GM06990 (cell line): ENCODE measurements around the gene TRPM2.

ENCODE experiments used
- DNase-seq: peaks from one replicate; pipeline ENCODE4 v3.0.0-alpha.2; 2011; ENCODE audit not compliant: insufficient read length; ENCODE audit errors: extremely low read depth
- H3K27me3 ChIP-seq: replicated peaks from 2 replicates; pipeline ENCODE4 v1.6.0; 2011; ENCODE audit warnings: low read length; ENCODE audit not compliant: control insufficient read depth, insufficient read depth
- H3K36me3 ChIP-seq: 2 replicates; pipeline ENCODE4 v1.5.1; 2011; ENCODE audit warnings: low read length; ENCODE audit not compliant: control insufficient read depth, insufficient read depth
- H3K4me3 ChIP-seq: replicated peaks from 2 replicates; pipeline ENCODE4 v1.5.1; 2011; ENCODE audit warnings: low read depth, mild to moderate bottlenecking, control low read depth, low read length
- TF ChIP-seq, protein P1 (sequence below): IDR thresholded peaks from 2 replicates; pipeline ENCODE4 v1.5.1; 2011; ENCODE audit warnings: low read length, control low read depth, mild to moderate bottlenecking, inconsistent platforms; ENCODE audit not compliant: insufficient read depth, poor library complexity, severe bottlenecking

TRPM2 gene

DNA sequence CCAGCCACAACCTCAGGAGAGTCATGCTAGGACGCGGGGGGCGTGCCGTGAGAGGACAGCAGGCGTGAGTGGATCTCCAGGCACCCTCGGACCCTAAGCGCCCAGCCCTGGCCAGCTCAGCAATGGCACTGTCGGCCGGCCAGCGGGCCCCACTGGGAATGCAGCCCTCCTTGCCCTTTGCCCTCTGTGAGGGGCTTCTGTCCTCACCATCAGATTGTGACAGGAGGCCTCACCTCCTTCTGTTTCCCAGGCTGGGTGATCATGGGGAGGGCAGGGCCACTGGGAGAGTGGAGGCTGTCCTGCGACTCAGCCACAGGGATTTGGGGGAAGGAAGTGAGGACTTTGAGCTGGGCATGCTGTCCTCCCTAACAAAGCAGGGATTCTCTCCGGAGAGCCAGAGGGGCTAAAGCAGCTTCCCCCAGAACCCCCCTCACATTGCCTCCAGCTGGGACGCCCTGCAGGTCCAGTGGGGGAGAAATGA, 95.3 kb downstream of the TRPM2 start:
- H3K27me3 ChIP-seq = no peaks in the 10 kb centered on the region
- no peaks in the 10 kb centered on the region for H3K36me3 ChIP-seq
- no peak for DNase-seq
- TF ChIP-seq, protein P1, sequence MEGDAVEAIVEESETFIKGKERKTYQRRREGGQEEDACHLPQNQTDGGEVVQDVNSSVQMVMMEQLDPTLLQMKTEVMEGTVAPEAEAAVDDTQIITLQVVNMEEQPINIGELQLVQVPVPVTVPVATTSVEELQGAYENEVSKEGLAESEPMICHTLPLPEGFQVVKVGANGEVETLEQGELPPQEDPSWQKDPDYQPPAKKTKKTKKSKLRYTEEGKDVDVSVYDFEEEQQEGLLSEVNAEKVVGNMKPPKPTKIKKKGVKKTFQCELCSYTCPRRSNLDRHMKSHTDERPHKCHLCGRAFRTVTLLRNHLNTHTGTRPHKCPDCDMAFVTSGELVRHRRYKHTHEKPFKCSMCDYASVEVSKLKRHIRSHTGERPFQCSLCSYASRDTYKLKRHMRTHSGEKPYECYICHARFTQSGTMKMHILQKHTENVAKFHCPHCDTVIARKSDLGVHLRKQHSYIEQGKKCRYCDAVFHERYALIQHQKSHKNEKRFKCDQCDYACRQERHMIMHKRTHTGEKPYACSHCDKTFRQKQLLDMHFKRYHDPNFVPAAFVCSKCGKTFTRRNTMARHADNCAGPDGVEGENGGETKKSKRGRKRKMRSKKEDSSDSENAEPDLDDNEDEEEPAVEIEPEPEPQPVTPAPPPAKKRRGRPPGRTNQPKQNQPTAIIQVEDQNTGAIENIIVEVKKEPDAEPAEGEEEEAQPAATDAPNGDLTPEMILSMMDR = no peak
- H3K4me3 ChIP-seq = no peak overlapping the region

DNA sequence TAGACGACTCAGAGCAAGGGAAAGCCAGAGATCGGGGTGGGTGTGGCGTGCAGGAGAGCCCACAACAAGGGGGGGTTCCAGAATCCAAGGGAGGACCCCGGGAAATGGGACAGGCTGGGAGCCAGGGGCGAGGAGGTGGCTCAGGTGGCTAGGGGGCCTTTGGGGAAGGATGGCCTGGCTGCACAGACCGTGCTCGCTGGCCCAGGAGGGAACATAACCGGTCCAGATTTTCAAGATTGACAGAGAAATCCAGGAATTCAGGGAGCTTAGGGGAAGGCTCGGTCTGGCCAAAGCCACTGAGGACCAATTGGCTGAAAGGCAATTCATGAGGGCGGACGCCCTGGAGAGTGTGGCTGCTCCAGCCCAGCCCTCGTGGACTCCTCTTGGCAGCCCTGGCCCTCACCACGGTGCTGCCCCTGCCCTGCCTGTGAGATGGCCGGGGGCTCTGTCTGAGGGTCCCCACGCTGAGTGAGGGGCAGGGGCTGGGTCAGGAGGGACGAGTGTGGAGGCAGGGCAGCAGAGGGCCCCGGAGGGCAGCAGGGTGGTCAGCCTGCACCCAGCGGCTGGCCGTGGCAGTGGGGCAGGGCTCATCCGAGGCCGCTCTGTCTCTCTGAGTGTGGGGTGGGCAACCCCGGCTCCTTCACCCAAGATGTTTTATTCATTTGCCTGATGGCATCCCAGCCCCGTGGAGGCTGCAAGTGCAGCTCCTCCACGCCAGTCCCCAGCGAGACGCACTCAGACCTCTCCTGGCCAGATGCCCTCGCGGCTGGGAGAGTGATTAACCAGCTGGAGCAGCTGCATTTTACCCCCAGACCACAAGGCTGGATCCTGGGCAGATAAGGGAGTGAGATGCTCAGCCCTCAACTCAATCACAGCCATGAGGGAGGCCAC, 96.3 kb downstream of the TRPM2 start:
- Histone ChIP-seq H3K27me3 (no peaks in the 10 kb centered on the region), H3K4me3 (no peak overlapping the region), H3K36me3 (no peaks in the 10 kb centered on the region)
- no peak for DNase-seq
- TF ChIP-seq, protein P1 = no peak

DNA sequence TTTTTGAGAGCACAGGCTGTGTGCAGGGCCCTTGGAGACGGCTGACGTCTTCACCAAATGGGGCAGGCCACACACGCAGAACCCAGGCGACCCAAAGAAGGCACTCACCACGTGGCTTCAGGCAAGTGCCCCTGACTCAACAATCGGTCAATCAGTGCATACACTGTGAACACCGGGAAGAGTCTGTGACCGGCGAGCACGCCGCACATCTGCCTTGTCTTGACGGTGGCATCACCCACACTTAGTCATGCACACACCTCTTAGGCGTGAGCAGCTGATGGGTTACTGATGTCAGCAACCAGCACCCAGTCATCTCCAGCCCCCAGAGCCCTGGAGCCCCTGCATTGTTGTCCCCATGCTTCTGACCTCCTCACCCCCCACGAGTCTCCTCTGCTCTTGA, 97.0 kb downstream of the TRPM2 start:
- no peak overlapping the region for H3K4me3 ChIP-seq
- no peak for DNase-seq
- no peaks in the 10 kb centered on the region for H3K27me3 ChIP-seq
- H3K36me3 ChIP-seq = no peaks in the 10 kb centered on the region
- TF ChIP-seq, protein P1 = no peak

DNA sequence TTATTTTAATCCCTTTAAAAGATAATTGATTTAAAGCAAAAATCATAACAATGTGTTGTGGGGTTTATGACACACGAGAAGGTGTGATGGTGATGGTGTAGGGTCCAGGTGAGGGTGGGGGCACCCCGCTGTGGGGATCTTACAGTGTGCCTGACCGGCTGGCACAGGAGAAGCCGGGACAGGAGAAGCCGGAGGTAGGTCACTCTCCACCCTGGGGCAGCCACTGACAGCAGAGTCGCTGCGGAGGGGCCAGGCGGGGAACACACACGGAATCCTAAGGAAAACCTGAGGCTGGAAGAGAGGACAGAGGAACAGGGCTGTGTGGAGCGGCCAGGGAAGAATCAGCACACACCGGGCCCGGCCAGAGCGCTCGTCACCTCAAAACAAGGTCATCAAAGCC, 97.6 kb downstream of the TRPM2 start:
- Histone ChIP-seq H3K36me3 (no peaks in the 10 kb centered on the region), H3K4me3 (no peak overlapping the region), H3K27me3 (no peaks in the 10 kb centered on the region)
- TF ChIP-seq, protein P1 = no peak
- no peak for DNase-seq

DNA sequence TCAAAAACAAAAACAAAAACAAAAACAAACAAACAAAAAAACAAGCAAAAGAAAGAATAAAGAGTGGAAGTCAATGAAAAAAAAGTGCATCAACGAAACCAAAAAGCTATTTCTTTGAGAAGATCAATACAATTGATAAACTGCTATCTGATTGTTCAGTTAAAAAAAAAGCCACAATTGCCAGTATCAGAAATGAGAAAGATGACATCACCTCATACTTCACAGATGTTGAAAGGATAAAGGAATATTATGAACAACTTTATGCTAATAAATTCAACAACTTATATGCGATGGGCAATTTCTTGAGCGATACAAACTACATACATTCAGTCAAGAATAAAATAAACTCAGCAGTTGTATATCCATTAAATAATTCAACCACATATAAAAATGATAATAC, 99.7 kb downstream of the TRPM2 start:
- no peaks in the 10 kb centered on the region for H3K27me3 ChIP-seq
- TF ChIP-seq, protein P1 = no peak
- DNase-seq = no peak
- no peak overlapping the region for H3K4me3 ChIP-seq
- H3K36me3 ChIP-seq = no peaks in the 10 kb centered on the region
